A549 treated with AZD9567 at 1 μM for 4 hours (cell line): Measurements from ENCODE around the gene ATG16L1. TPM values are rescaled to one million over a fixed set of nuclear protein-coding genes. Genes with fewer than 3 reads are reported as not detected.

Experiments
- total RNA-seq: library from RNA; stranded (reverse); fragments of 200-300 nt; extraction: Qiagen RNA extraction; gene quantifications from 5 replicates; pipeline ENCODE4 v1.2.3, GENCODE V29; 2022; ENCODE audit not compliant: insufficient read depth

ATG16L1 gene
- total RNA-seq: 35.7 to 42.6 TPM (median 39.1 TPM) in 5 replicates

DNA sequence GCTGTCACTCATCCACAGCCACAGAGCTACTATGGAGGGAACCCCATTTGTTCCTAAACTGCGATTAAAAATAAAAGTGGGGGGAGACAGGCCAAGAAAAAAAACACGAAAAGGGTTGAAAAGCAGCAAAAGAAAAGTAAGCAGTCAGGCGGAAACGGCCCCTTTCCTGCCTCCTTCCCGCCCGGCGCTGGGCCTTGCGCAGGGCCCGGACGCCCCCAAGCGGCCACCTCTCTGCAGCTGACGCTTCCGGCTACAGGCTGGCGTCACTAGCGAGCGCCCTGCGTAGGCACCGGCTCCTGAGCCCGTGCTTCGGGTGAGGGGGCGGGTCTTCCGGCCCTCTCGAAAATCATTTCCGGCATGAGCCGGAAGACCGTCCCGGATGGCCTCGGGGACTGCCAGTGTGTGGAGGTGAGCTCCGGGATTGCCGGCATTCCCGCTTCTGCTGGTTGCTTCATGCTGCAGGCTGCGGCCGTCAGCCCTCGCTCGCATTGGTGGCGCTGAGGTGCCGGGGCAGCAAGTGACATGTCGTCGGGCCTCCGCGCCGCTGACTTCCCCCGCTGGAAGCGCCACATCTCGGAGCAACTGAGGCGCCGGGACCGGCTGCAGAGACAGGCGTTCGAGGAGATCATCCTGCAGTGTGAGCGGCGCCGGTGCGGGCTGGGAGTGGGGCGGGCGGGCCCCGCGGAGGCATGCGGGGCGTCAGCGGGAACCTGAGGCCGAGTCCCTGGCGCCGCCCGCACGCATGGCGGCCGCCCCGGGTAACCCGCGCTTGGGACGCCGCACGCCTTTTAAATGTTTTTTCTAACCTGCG lies at the start of gene ATG16L1:
TSS of gene ATG16L1 (plus strand) at position 368 of the 811 bp plus-strand sequence. CDS start at position 523, 155 bp downstream.

GRCh38 chr2:233307565-233307964 lies 56.1 kb downstream of the ATG16L1 start, which contains the start of gene SAG:
Gene SAG, plus strand, starts transcription at chr2:233307816. Its CDS starts 1,374 bp downstream, at chr2:233309190.

Other genes starting within 250 kb of the ATG16L1 start
- 12.1 to 33.1 TPM (median 14.8 TPM) in 5 replicates for gene NGEF, start 238.4 kb upstream of the ATG16L1 start, total RNA-seq
- not detected in 5 replicates for gene NEU2, start 219.0 kb upstream of the ATG16L1 start, total RNA-seq
- 0.33 to 0.41 TPM (median 0.36 TPM) in 4 of 5 replicates, not detected in the other for gene INPP5D, start 191.3 kb upstream of the ATG16L1 start, total RNA-seq
- gene SAG, start 56.1 kb downstream of the ATG16L1 start, total RNA-seq: not detected in 5 replicates
- gene DGKD, start 102.8 kb downstream of the ATG16L1 start, total RNA-seq: 54.8 to 88.0 TPM (median 79.6 TPM) in 5 replicates